Limb (tissue), 2 donors: Measurements from ENCODE around the gene PRTG.
"Not testable (repeated sequence)": the region's sequence is repeated elsewhere in the genome, so short reads cannot be mapped to it uniquely, and the experiment has no call there.

Experiments
- DNase-seq, 2 donors: peaks; one replicate each; pipeline ENCODE4 v3.0.0-alpha.2; 2016; ENCODE audit errors: extremely low spot score in 2 of 2

The PRTG gene

GRCh38 chr15:55637086-55637485 lies 105.9 kb downstream of the PRTG start:
- DNase-seq = no peak

- no peak for DNase-seq
These were observed 109.2 kb downstream of the PRTG start for GRCh38 chr15:55633731-55634130.

- DNase-seq = no peak
These were observed 110.5 kb downstream of the PRTG start for GRCh38 chr15:55632434-55632833.

DNA sequence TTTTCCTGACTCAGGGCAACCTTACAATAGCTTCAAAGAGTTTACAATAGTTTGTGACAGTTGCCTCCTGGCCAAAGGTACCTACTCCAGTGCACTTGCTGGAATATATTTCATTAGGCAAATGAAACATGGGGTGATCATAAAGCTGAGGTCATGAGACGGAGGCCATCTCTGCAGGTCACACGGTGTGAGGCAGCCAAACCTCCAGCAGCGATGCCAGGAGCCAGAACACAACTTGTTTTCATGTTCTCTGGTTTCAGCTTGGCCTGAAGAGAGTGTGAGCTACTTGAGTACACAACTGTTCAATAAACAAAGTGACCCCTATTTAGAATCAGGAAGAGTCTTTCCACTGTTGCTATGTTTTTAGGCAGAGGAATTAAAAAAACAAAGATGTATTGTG lies 112.1 kb downstream of the PRTG start:
- DNase-seq = no peak

DNA sequence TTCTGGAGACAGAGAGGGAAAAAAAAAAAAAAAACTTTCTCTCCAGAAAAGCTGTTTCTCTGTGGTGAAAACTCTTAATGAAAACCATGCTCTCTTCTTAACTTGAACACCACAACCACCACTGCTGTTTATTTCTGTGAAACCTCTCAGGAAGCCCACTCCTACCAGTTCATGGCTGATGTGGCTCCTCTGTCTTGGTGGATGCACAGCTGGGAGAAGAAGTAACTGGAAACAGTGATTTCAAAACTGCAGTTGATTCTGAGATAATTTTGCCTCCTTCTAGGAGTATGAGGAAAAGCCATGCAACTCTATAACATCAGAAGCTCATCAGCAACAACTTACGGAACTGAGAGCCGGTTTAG lies 114.6 kb downstream of the PRTG start:
- no peak for DNase-seq

- DNase-seq = peak in 1 of 2 donors; percentile 3
These were observed 115.1 kb downstream of the PRTG start for GRCh38 chr15:55627730-55628368.

DNA sequence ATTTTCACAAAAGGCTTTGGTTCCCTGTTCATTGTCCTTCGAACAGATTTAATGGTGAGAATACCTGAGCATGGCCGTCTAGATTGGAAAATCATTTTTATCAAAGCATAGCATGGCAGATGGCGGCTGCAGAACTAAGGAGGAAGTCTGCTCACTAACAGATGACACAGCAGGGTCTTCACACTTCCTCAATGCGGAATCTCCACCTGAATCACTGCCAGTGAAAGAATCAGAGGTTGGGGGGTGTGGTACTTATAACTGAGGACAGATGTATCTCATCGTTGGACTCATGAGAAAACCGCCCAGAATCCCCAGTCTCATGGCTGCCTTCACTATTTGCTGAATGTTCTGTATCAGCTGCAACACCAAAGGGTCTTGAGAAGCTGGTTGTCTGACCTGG lies 123.2 kb downstream of the PRTG start:
- no peak for DNase-seq

- no peak for DNase-seq
These were observed 124.6 kb downstream of the PRTG start for GRCh38 chr15:55618387-55618786.

GRCh38 chr15:55615445-55615844 lies 127.5 kb downstream of the PRTG start:
- no peak for DNase-seq

DNA sequence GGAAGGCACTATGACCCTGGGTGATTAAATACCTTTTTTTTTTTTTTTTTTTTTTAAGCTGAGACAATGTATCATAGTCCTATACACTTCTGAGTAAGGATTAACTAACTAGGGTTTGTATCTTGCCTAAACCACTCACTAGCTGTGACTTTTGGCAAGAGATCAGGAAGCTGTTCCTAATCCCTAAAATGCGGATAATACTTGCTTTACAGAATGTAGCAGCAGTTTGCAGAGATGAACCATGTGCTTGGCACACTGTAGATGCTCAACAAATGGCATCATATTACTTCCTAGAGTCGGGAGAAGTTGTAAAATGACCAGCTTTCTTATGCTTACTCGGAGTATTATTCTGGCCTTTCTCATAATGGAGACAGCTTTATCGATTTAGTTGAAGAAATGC lies 129.2 kb downstream of the PRTG start:
- DNase-seq = no peak

- no peak for DNase-seq
These were observed 136.7 kb downstream of the PRTG start for GRCh38 chr15:55606214-55606613.

DNA sequence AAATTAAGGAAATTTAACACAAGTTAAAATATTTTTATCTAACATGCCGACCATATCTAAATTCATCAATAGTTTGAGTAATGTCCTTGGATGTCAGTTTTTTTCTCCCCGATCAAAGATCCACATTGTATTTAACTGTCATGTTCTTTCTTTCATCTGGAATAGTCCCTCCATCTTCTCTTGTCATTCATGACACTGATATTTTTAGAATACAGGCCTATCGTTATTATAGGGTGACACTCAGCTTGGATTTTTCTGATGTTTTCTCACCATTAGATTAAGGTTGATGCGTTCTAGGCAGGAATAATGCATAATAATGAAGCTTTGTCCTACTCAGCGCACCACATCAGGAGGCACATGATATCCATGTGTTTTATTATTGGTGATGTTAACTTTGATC lies 141.6 kb downstream of the PRTG start:
- DNase-seq = no peak

- no peak for DNase-seq
These were observed 143.5 kb downstream of the PRTG start for GRCh38 chr15:55599439-55599838.

DNA sequence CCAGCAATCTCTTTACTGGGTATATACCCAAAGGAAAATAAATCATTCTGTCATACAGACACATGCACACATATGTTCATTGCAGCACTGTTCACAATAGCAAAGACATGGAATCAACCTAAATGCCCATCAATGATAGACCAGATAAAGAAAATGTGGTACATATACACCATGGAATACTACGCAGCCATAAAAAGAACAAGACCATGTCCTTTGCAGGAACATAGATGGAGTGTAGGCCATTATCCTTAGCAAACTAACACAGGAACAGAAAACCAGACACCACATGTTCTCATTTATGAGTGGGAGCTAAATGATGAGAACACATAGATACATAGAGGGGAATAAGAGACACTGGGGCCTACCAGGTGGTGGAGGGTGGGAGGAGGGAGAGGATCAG lies 149.9 kb downstream of the PRTG start:
- DNase-seq = not testable (repeated sequence)

- DNase-seq = no peak
These were observed 152.2 kb downstream of the PRTG start for GRCh38 chr15:55590788-55591187.

DNA sequence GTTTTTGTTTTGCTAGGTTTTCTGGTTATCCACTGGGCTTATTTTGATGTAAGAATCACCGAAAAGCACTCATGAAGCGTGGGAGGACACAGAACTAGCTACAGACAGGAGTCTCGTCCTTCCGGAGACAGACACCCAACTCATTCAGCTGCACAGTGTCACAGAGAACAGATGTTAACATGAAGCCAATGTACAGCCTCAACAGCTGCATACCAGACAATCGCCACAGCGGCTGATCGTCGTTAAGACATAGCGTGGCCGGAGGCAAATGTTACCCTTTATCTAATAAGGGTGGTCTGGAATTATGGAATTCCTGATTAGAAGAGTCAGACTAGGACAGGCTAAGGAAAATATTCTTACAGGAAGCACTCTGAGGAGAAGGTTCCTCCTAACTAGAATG lies 153.7 kb downstream of the PRTG start:
- peak; percentile 24 to 35 for DNase-seq

DNA sequence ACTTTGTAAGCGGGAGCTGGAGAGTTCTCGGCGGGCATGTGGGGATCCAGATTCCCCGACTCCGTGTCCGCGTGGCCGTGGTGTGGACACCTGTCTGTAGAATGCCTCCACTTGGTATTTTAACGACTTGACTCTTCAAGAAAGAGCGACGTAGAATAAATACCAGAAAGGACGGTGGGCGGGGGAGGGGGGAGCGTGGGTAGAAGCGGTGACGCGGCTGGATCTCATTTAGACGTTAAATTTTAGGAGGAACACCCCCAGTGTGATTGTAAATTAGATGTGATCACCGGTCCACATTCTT lies 154.2 kb downstream of the PRTG start:
- DNase-seq = no peak

DNA sequence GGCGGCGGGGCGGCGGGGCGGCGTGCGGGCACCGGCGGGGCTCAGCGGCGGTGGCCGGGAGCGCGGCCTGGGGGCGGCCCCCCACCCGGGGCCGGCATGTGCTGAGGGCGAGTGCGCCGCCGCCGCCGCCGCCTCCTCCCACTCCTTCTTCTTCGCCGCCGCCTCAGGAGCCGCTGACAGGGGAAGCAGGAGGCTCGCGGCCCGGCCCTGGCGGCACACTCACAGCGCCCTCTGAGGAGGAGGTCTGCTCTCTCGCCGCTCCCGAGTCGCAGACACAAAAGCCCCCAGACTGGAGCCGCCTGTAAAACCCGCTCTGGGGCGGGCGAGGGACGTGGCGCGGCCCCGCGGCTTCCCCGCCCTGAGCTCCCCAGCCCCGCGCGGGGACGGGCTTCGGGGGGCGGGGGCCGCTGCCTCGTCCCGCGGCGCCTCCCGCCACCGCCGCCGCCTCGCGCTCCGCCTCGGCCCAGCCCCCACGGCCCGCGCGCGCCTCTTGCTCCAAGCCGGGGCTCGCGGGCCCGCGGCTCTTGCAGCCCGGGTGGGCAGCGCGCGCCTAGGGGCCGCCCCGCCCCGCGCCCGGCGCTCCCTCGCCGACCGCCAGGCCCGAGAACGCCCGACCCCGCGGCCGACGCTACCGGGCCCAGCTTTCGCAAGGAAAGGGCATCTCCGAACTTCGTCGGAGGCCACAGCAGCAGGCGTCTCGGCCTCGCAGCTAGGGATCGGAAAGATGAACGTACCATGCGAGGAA lies 154.7 kb downstream of the PRTG start, which contains the start of gene PYGO1:
PYGO1 (minus strand) TSS at position 276 of the 745 bp plus-strand sequence. CDS start 462 bp downstream, outside the sequence.
- peak; percentile 68 to 88 for DNase-seq

- peak; percentile 38 to 82 for DNase-seq
These were observed 155.5 kb downstream of the PRTG start for GRCh38 chr15:55587321-55588069.

DNA sequence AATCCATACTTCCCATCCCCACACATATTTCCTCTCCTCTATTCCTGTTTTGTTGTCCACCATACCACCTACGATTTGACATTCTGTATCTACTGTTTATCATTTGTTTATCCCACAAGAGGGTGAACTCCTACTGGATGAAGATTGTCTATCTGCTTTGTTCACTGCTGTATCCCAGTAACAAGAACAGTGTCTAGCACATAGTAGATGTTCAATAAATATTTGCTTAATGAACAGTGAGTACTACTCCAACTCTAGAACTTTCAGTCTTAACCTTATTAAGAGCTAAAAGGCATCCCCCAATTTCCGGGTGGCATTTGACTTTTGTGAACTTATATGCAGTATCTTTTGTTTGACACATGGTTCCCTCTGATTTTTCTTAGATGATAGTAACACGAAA lies 156.1 kb downstream of the PRTG start:
- no peak for DNase-seq

DNA sequence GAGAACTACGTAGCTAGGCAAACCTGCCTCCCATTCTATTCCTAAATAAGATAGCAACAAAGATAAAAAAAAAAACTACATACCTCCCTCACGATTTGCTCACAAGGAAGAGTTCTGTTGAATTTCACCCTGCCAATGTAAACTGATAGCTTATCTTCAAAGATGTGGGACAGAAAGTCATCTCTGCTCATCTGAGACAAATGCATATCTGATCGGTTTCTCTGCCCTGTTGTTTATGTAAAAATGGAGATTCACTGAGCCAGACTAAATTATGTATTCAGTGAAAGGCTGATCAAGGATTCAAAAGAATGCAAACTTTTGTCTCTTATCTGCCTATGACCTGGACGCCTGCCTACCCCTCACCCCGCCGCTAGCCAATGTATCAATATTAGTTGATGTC lies 166.0 kb downstream of the PRTG start:
- DNase-seq = no peak

- DNase-seq = no peak
These were observed 168.9 kb downstream of the PRTG start for GRCh38 chr15:55574096-55574495.

DNA sequence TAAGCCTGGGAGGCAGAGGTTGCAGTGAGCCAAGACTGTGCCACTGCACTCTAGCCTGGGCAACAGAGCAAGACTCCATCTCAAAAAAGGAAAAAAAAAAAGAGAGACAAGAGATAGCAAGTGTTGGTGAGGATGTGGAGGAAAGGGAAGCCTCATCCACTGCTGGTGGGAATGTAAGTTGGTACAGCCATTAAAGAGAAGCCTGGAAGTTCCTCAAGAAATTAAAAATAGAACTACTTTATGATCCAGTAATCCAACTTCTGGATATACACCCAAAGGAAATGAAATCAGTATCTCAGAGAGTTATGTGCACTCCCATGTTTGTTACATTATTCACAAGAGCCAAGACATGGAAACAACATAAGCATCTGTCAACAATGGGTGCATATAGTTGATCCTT lies 169.7 kb downstream of the PRTG start:
- DNase-seq = no peak
